Loucy (cell line): ENCODE results near the gene FBXO4.

Experiments
- H2AFZ ChIP-seq: fragments of 200-600 bp; sonication (generic); 2 replicates; pipeline ENCODE4 v1.6.0; 2016; ENCODE audit warnings: antibody characterized with exemption, mild to moderate bottlenecking, low read length, moderate library complexity
- H3F3A ChIP-seq: fragments of 200-600 bp; 2 replicates; pipeline ENCODE4 v1.6.0; 2016; ENCODE audit warnings: antibody characterized with exemption, low read depth, mild to moderate bottlenecking
- H3K27me3 ChIP-seq: fragments of 200-600 bp; sonication (generic); 2 replicates; pipeline ENCODE4 v1.6.1; 2014; ENCODE audit warnings: low read length, mild to moderate bottlenecking; ENCODE audit not compliant: insufficient read depth, poor library complexity, severe bottlenecking
- H3K36me3 ChIP-seq: fragments of 200-600 bp; sonication (generic); 2 replicates; pipeline ENCODE4 v1.6.1; 2016; ENCODE audit warnings: low read length; ENCODE audit not compliant: insufficient read depth
- H3K4me1 ChIP-seq: fragments of 200-600 bp; sonication (generic); 2 replicates; pipeline ENCODE4 v1.5.1; 2014; ENCODE audit warnings: low read length, mild to moderate bottlenecking; ENCODE audit not compliant: insufficient read depth, poor library complexity, severe bottlenecking
- H3K4me2 ChIP-seq: fragments of 200-600 bp; sonication (generic); 2 replicates; pipeline ENCODE4 v1.6.0; 2014; ENCODE audit warnings: antibody characterized with exemption, low read length, low read depth, mild to moderate bottlenecking; ENCODE audit not compliant: poor library complexity, severe bottlenecking
- H3K4me3 ChIP-seq: fragments of 200-600 bp; sonication (generic); 2 replicates; pipeline ENCODE4 v1.5.1; 2014; ENCODE audit warnings: low read length, mild to moderate bottlenecking, mixed read lengths; ENCODE audit not compliant: poor library complexity, severe bottlenecking
- H3K79me2 ChIP-seq: fragments of 200-600 bp; sonication (generic); 2 replicates; pipeline ENCODE4 v1.6.1; 2014; ENCODE audit warnings: low read length; ENCODE audit not compliant: insufficient read depth
- H3K9ac ChIP-seq: fragments of 200-600 bp; sonication (generic); 2 replicates; pipeline ENCODE4 v1.6.0; 2014; ENCODE audit warnings: mild to moderate bottlenecking, low read depth, low read length, moderate library complexity; ENCODE audit not compliant: poor library complexity, severe bottlenecking
- H3K9me2 ChIP-seq: fragments of 200-600 bp; sonication (generic); replicated peaks from 2 replicates; pipeline ENCODE4 v1.6.1; 2016; ENCODE audit warnings: low read depth, low read length, mixed read lengths
- H3K9me3 ChIP-seq: fragments of 200-600 bp; sonication (generic); 2 replicates; pipeline ENCODE4 v1.6.1; 2014; ENCODE audit warnings: mild to moderate bottlenecking, antibody characterized with exemption, low read length, low read depth; ENCODE audit not compliant: insufficient read depth
- H4K20me1 ChIP-seq: fragments of 200-600 bp; sonication (generic); 2 replicates; pipeline ENCODE4 v1.6.0; 2014; ENCODE audit warnings: antibody characterized with exemption, low read length, mild to moderate bottlenecking; ENCODE audit not compliant: insufficient read depth, poor library complexity, severe bottlenecking
- CTCF ChIP-seq: fragments of 200-600 bp; sonication (generic); conservative IDR thresholded peaks from 2 replicates; pipeline ENCODE4 v1.5.1; 2014; ENCODE audit warnings: mild to moderate bottlenecking, antibody characterized with exemption, low read length
- EZH2phosphoT487 ChIP-seq: fragments of 200-600 bp; IDR thresholded peaks from 2 replicates; pipeline ENCODE4 v1.6.1; 2018; ENCODE audit warnings: antibody characterized with exemption, mild to moderate bottlenecking, moderate library complexity, borderline replicate concordance

Gene FBXO4

GRCh38 chr5:41921166-41921565 lies 3.9 kb upstream of the FBXO4 start:
- Histone ChIP-seq H3K27me3 (no peaks in the 10 kb centered on the region), H3K4me3 (no peak overlapping the region), H2AFZ (no peak overlapping the region), H3K9me2 (no peaks in the 10 kb centered on the region), H3K4me1 (peaks cover 5% of the 10 kb centered on the region), H3K9me3 (no peaks in the 10 kb centered on the region), H4K20me1 (no peaks in the 10 kb centered on the region), H3K79me2 (peaks cover 8% of the 10 kb centered on the region), H3K9ac (no peak overlapping the region), H3K4me2 (no peak overlapping the region), H3K36me3 (peaks cover 23% of the 10 kb centered on the region; the same call in 1 of the 2 replicates), H3F3A (no peaks in the 10 kb centered on the region)
- TF ChIP-seq EZH2phosphoT487, result no peak

DNA sequence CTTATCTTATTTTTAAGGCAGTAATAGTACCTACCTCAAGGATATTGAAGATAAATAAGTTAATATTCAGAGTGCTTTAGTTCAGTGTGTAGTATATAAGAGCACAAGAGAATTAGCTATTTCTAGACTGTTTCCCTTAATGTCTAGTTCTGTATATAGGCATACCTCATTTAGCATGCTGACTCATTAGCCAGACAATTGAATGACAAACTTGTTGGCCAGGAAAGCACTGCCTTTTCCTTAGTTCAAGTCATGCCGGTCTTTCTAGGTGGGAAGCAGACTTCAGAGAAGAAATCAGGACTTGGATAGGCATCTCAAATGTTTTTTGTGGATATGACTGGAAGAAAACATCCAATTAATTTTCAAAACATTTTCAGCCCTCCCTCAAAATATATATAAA lies 3.2 kb upstream of the FBXO4 start:
- Histone ChIP-seq H2AFZ (no peak overlapping the region), H3K27me3 (no peaks in the 10 kb centered on the region), H4K20me1 (no peaks in the 10 kb centered on the region), H3K9me2 (no peaks in the 10 kb centered on the region), H3K4me2 (no peak overlapping the region), H3K4me1 (peaks cover 11% of the 10 kb centered on the region), H3K36me3 (peaks cover 22% of the 10 kb centered on the region; the same call in 1 of the 2 replicates), H3F3A (no peaks in the 10 kb centered on the region), H3K9ac (no peak overlapping the region), H3K79me2 (peaks cover 13% of the 10 kb centered on the region), H3K4me3 (no peak overlapping the region), H3K9me3 (no peaks in the 10 kb centered on the region)
- TF ChIP-seq CTCF (no peak), EZH2phosphoT487 (no peak)

- Histone ChIP-seq H3K9ac (peak overlapping the region; percentile 97), H3K4me3 (peak overlapping the region; percentile 87), H2AFZ (peak overlapping the region; percentile 99), H3K4me2 (peak overlapping the region; percentile 80), H3K9me3 (no peaks in the 10 kb centered on the region), H3K36me3 (peaks cover 5% of the 10 kb centered on the region; the same call in 1 of the 2 replicates), H3K9me2 (no peaks in the 10 kb centered on the region), H3K79me2 (peaks cover 14% of the 10 kb centered on the region), H3K27me3 (no peaks in the 10 kb centered on the region), H3K4me1 (peaks cover 16% of the 10 kb centered on the region), H4K20me1 (no peaks in the 10 kb centered on the region), H3F3A (no peaks in the 10 kb centered on the region)
- TF ChIP-seq EZH2phosphoT487, result no peak
- TF ChIP-seq CTCF, result no peak
Observed at GRCh38 chr5:41924526-41924871, 582 bp upstream of the FBXO4 start.

DNA sequence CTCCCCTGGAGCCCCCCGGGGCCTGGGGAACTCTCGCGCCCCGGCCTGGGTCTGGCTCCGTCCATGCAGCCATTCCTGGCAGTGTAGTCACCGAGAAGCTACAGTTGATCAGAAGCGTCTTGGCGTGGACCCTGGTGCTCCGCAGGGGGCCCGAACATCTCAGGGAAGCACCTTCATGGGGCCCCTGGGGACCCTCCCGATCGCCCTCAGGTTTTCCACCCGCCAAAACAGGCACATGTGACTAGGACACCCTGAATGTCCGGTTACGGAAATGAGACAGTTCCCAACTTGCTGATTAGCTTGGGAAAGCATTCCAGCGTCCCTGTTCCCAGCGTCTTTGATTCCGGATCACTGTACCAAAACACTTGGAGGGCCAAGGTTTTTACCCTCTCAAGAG lies 472 bp downstream of the FBXO4 start:
- TF ChIP-seq CTCF, result no peak
- TF ChIP-seq EZH2phosphoT487, result no peak
- Histone ChIP-seq H4K20me1 (no peaks in the 10 kb centered on the region), H3K4me2 (peak overlapping the region; percentile 80), H3F3A (no peaks in the 10 kb centered on the region), H3K4me3 (peak overlapping the region; percentile 87), H3K4me1 (peaks cover 16% of the 10 kb centered on the region), H3K79me2 (peaks cover 14% of the 10 kb centered on the region), H3K9ac (peak overlapping the region; percentile 97), H3K9me2 (no peaks in the 10 kb centered on the region), H3K36me3 (no peaks in the 10 kb centered on the region), H2AFZ (peak overlapping the region; percentile 99), H3K9me3 (no peaks in the 10 kb centered on the region), H3K27me3 (no peaks in the 10 kb centered on the region)
